ENCODE data around the gene DIS3L2. TPM values are rescaled to one million over a fixed set of nuclear protein-coding genes. Genes with fewer than 3 reads are reported as not detected.

The DIS3L2 gene
- total and polyA plus RNA-seq, 2 of the 8 experiments (the other 6 are each of a cell fraction or from before 2014, with no cell fraction given), result 11.5 to 21.6 TPM

- TF ChIP-seq POU5F1 (IDR thresholded peaks at IDR 0.05; ENCODE audit: low read depth, low read length) (no peak), CTBP2 (IDR thresholded peaks at IDR 0.05; ENCODE audit: borderline replicate concordance, insufficient read depth, insufficient read length, low read length) (no peak), CREB1 (IDR thresholded peaks at IDR 0.05) (no peak), KDM5A (IDR thresholded peaks at IDR 0.05; ENCODE audit: low read length) (no peak), ASH2L (IDR thresholded peaks at IDR 0.05; ENCODE audit: low read length) (no peak), SIX5 (IDR thresholded peaks at IDR 0.05; ENCODE audit: low read depth, low read length) (no peak)
- TF ChIP-seq, protein P1, sequence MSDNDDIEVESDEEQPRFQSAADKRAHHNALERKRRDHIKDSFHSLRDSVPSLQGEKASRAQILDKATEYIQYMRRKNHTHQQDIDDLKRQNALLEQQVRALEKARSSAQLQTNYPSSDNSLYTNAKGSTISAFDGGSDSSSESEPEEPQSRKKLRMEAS (IDR thresholded peaks at IDR 0.05), result no peak
These were observed 124.4 kb downstream of the DIS3L2 start (continued) for GRCh38 chr2:232085826-232086425.

Measured in H1 (cell line).